GM18861 (cell line): ENCODE data around the gene TMCO4.
"Not testable (repeated sequence)": the region's sequence is repeated elsewhere in the genome, so short reads cannot be mapped to it uniquely, and the experiment has no call there.

Experiments
- ATAC-seq: cut with Tn5 transposase; IDR thresholded peaks from one replicate; pipeline ENCODE4 v1.9.1; 2021; ENCODE audit not compliant: unreplicated experiment

Gene TMCO4

DNA sequence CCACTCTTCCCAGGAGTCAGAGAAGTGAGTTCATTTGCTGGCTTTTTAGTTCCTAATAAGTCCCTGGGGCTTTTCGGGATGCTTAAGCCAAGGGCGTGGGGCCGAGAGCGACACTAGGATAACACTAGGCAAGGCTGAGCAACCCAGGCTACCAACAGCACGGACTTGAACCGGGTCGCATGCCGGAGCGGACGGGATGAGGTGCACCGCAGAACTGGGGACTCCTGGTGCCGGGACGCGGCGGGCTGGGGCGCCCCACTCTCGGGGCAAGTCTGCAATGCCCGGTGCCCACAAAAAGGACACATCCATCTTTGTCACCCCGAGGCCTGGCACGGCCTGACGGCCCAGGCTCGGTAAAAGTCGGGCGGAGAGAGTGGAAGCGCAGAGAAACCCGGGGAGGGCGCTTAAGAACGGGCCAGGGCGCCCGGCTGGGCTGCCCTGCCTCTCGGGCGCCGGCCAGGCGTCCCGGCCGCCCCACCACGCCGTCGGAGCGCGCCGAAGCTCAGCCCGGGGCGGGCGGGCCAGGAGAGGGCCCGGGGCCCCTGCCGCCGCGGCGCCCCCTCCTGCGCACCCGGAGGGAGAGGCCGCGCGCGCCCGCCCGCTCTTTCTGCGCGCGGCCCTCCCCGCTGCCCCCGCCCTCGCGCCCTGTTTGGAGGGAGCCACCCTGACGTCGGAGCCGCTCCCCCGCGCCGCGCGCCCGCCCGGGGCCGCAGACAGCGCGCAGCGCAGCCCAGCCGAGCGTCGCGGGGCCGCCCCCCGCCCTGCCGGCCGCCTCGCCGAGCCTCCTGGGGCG lies 155.9 kb downstream of the TMCO4 start, which contains the start of gene NBL1:
NBL1 (plus strand) TSS at position 710 of the 793 bp plus-strand sequence. CDS start 10,720 bp downstream, outside the sequence.
- no peak for ATAC-seq

DNA sequence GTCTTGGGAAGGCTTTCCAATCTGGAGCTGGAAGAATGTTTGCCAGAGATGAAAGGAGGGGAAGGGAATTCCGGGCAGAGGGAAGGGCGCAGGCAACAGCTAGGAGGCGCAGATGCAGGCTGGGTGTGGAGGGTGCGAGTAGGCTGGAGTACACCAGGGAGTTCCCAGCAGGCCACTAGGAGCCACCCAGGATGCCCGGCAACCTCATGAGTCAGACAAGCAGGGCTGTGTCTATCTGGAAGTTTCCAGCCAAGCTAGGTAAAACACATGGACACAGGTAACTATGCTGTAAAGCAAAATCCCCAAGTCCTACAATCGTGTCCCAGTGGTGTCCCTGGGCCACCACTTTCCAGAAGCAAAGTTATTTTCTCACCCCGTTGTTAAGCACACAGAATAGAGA lies 156.6 kb downstream of the TMCO4 start:
- ATAC-seq: no peak

DNA sequence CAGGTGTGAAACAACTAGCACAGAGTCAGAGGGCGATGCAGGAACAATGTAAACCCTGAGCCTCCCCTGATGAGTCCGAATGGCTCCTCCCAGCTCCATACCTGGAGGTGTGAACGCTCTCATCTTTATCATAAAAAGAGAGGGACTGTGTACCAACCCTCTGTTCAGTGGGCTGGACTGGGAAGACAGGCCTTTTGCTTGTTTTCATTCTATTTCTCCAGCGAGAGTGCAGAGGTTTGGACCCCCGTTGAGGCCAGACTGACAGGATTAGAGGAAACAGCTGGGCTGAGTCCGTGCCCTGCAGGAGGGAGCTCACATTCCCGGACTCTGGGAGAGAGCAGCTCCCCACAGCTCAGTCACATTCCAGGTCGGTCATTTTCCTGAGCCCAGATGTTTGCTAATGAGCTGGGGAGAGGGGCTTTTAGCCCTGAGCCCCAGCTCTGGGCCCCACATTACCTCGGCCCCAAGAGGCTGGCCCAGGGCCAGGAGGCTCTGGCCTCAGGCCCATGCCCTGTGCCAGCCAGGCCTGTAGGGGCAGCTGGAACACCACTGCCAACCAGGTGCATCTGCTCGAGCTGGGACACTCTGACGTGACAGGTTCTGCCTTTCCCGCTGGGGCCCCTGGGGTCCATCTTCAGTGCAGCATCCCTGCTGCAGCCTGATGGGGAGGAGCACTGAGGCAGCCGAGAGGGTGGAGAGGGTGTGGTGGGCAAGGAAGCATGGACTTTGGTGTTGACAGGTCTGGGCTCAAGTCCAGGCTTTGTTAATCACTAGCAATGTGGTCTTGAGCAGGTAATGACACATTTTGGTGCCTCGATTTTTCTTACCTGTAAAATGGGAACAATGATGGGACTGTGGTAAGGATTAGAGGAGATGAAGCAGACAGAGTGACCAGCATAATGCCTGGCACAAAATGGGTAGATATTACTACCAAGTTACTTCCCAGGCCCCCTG lies 159.1 kb downstream of the TMCO4 start:
- no peak for ATAC-seq

DNA sequence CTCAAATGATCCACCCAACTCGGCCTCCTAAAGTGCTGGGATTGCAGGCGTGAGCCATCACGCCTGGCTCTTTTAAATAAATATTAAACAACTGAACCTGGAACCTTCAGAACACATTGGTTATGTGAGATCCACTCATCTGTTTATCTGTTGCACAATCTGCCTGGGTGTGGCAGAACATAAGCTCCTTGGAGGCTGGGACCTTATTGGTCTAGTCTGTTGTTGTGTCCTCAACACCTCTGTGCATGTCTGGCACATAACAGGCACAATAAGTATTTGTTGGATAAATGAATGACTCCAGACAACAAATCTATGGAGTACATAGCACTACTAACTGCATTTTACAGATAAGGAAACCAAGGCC lies 159.7 kb downstream of the TMCO4 start:
- ATAC-seq: no peak

DNA sequence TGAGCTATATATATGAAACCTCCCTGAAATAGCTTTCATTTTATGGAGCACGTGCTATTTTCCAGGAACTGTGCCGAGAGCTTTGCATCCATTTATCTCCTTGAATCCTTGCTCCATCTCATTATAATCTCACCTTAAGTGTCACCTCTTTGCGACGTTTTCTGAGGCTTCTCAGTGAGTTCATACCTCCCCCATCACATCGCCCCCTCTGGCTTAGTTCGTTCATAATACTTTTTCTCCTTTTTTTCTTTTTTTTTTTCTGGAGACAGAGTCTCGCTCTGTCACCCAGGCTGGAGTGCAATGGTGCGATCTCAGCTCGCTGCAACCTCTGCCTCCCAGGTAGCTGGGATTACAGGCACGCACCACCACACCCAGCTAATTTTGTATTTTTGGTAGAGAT lies 160.5 kb downstream of the TMCO4 start:
- not testable (repeated sequence) for ATAC-seq

DNA sequence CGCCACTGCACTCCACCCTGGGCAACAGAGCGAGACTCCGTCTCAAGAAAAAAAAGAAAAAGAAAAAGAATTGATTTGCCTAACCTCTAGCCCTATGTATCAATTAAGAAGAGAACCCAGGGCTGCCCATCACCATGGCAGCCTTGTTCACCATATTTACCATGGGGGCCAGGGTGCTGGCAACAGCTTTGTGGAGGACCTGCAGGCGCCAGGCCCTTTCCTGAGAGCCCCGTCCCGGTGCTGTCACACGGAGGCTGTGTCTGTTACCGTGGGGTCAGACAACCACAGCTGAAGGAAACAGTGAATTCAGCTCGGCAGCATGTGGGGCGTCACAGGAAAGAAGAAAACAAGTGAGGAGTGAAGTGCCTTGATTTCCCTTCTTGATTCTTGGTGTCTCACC lies 162.1 kb downstream of the TMCO4 start:
- ATAC-seq: no peak

DNA sequence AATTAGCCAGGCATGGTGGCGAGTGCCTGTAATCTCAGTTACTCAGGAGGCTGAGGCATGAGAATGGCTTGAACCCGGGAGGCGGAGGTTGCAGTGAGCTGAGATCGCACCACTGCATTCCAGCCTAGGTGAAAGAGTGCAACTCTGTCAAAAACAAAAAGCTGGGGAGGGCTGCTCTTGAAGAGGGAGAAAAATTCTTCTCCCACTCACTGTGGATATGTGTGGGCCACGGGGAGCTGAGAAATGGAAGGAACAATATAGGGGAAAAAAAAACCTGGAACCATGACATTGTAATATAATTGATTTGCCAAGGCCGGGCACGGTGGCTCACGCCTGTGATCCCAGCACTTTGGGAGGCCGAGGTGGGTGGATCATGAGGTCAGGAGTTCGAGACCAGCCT lies 163.0 kb downstream of the TMCO4 start:
- ATAC-seq: not testable (repeated sequence)

DNA sequence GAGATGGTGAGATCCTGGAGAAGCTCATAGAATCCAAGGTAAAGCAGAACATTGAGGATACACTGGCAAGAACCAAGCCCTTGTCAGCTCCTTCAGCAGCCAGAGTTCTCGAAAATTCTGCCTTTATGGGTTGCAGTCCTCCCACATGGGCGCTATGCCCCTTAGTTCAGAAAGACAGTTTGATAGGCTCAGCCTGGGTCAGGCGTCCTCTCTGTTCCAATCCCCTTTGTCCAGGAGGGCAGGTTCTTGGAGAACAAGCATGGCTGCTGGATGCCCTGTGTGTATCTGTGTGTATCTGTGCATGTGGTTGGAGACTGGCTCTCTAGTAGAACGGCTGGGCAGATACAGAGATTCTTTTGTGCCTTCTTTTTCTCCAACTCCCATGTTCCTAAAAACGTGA lies 163.7 kb downstream of the TMCO4 start:
- no peak for ATAC-seq

DNA sequence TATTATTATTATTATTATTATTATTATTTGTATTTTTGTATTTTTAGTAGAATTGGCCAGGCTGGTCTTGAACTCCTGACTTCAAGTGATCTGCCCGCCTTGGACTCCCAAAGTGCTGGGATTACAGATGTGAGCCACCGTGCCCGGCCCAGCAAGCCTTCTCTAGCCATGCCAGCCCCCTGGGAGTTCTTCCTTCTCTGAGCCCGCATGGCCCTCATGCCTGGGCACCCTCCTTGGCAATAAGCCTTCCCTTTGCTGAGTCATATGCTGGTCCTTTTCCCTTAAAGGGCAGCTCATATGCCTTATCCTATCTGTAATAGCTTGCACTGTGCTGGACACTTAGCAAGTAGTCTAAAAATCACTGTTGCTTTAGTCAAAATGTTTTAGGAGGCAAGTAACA lies 164.1 kb downstream of the TMCO4 start:
- ATAC-seq: no peak

DNA sequence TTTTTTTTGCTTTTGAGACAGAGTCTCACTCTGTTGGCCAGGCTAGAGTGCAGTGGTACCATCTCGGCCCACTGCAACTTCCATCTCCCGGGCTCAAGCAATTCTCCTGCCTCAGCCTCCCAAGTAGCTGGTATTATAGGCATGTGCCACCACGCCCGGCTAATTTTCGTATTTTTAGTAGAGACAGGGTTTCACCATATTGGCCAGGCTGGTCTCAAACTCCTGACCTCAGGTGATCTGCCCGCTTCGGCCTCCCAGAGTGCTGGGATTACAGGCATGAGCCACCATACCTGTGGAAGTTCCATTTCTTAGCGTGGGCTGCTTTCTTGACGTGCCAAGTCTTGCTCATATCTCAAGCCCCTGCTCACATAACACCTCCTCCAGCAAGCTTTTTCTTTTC lies 164.7 kb downstream of the TMCO4 start:
- ATAC-seq: not testable (repeated sequence)

DNA sequence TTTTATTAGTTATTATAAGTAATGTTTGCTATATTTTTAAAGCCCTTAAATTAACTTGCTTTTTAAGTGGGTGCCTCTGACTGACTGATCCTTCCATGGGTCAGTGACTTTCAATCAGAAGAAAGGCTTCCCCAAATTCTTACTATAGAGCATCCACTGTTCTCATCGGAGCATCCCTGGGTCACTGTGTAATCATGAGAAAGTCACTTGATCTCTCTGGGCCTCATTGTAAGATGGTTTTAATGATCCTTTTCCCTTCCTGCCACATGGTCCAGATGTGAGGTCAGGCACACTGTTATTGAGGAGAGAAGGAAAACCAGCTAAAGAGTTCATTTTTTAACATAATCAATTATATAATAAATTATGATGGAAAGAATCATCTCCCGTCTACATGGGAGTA lies 166.6 kb downstream of the TMCO4 start:
- no peak for ATAC-seq
